ENCODE measurements around the gene KAZN. TPM values are rescaled to one million over a fixed set of nuclear protein-coding genes. Genes with fewer than 3 reads are reported as not detected.

The KAZN gene
- total and polyA plus RNA-seq, 10 donors = 20.0 to 245 (median 144) TPM

- TF ChIP-seq POLR2A (IDR thresholded peaks at IDR 0.05) (no peak), POLR2AphosphoS5 (IDR thresholded peaks at IDR 0.05) (no peak), CTCF (IDR thresholded peaks at IDR 0.05 in 8 of 11, conservative IDR thresholded peaks at IDR 0.05 in 3 of 11) (no peak)
- no peak for DNase-seq
- Histone ChIP-seq H3K27ac (peak overlapping the region in 7 of 8 donors; percentile 33 to 83 (median 72)), H3K4me3 (no peak overlapping the region), H3K4me1 (peaks cover 15 to 96% (median 58%) of the 10 kb centered on the region in 6 donors), H3K9me3 (no peaks in the 10 kb centered on the region), H3K36me3 (no peaks in the 10 kb centered on the region), H3K27me3 (replicated peaks in 1 of 7) (no peaks in the 10 kb centered on the region)
- WGBS, 5 donors = 73 to 91% (median 77%) methylated on average over 8 of the region's 8 CpGs
- intact Hi-C loops (cut with DNase I; ENCODE audit: low total_unique reads) = loop anchor here (10.0 kb wide), 1 partner anchor 99 kb away; no protein-coding TSS in a partner anchor
Measured at GRCh38 chr1:15023976-15024375, 425.5 kb downstream of the KAZN start.

GRCh38 chr1:15026117-15026489 is 427.6 kb downstream of the KAZN start:
- Histone ChIP-seq H3K4me3 (no peak overlapping the region), H3K4me1 (peaks cover 15 to 96% (median 52%) of the 10 kb centered on the region in 6 donors), H3K9me3 (no peaks in the 10 kb centered on the region), H3K27me3 (replicated peaks in 1 of 7) (no peaks in the 10 kb centered on the region), H3K27ac (peak overlapping the region in 5 of 8 donors; percentile 13 to 83 (median 75)), H3K36me3 (no peaks in the 10 kb centered on the region)
- intact Hi-C loops (cut with DNase I; ENCODE audit: low total_unique reads) = loop anchor here (10.0 kb wide), 1 partner anchor 101 kb away; no protein-coding TSS in a partner anchor
- WGBS, 5 donors = 55 to 78% (median 67%) methylated on average over 4 of the region's 4 CpGs
- DNase-seq = no peak
- peak in 1 of 3 donors; percentile 9 for TF ChIP-seq POLR2AphosphoS5 (IDR thresholded peaks at IDR 0.05)
- no peak for TF ChIP-seq CTCF (IDR thresholded peaks at IDR 0.05 in 8 of 11, conservative IDR thresholded peaks at IDR 0.05 in 3 of 11)

GRCh38 chr1:15027515-15027986 is 429.1 kb downstream of the KAZN start:
- peak overlapping the region in 6 of 8 donors; percentile 36 to 62 (median 46) for H3K27ac ChIP-seq
- 44 to 56% (median 51%) methylated on average over 12 of the region's 12 CpGs for WGBS, 5 donors

More at GRCh38 chr1:15027515-15027986, 429.1 kb downstream of the KAZN start:
- no peaks in the 10 kb centered on the region for H3K27me3 ChIP-seq (replicated peaks in 1 of 7)
- peak; percentile 29 to 82 (median 68) for TF ChIP-seq CTCF (IDR thresholded peaks at IDR 0.05 in 8 of 11, conservative IDR thresholded peaks at IDR 0.05 in 3 of 11)
- peak in 1 of 3 donors; percentile 9 for TF ChIP-seq POLR2AphosphoS5 (IDR thresholded peaks at IDR 0.05)
- no peak for TF ChIP-seq POLR2A (IDR thresholded peaks at IDR 0.05)
- peaks cover 5 to 92% (median 45%) of the 10 kb centered on the region in 6 donors for H3K4me1 ChIP-seq
- H3K9me3 ChIP-seq = no peaks in the 10 kb centered on the region
- no peak for DNase-seq
- no peaks in the 10 kb centered on the region for H3K36me3 ChIP-seq
- no peak overlapping the region for H3K4me3 ChIP-seq
- intact Hi-C loops (cut with DNase I; ENCODE audit: low total_unique reads) = loop anchor here (10.0 kb wide), 1 partner anchor 103 kb away; no protein-coding TSS in a partner anchor
